NCI-H2227 treated with DMSO at 0.1 percent for 48 hours (cell line): ENCODE measurements around the gene ACSS3.
"Not testable (repeated sequence)": the region's sequence is repeated elsewhere in the genome, so short reads cannot be mapped to it uniquely, and the experiment has no call there.

Experiments used
- DNase-seq: peaks from one replicate; lab custom pipeline; 2025; lab: John Stamatoyannopoulos, UW

The ACSS3 gene, protein sequence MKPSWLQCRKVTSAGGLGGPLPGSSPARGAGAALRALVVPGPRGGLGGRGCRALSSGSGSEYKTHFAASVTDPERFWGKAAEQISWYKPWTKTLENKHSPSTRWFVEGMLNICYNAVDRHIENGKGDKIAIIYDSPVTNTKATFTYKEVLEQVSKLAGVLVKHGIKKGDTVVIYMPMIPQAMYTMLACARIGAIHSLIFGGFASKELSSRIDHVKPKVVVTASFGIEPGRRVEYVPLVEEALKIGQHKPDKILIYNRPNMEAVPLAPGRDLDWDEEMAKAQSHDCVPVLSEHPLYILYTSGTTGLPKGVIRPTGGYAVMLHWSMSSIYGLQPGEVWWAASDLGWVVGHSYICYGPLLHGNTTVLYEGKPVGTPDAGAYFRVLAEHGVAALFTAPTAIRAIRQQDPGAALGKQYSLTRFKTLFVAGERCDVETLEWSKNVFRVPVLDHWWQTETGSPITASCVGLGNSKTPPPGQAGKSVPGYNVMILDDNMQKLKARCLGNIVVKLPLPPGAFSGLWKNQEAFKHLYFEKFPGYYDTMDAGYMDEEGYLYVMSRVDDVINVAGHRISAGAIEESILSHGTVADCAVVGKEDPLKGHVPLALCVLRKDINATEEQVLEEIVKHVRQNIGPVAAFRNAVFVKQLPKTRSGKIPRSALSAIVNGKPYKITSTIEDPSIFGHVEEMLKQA

DNA sequence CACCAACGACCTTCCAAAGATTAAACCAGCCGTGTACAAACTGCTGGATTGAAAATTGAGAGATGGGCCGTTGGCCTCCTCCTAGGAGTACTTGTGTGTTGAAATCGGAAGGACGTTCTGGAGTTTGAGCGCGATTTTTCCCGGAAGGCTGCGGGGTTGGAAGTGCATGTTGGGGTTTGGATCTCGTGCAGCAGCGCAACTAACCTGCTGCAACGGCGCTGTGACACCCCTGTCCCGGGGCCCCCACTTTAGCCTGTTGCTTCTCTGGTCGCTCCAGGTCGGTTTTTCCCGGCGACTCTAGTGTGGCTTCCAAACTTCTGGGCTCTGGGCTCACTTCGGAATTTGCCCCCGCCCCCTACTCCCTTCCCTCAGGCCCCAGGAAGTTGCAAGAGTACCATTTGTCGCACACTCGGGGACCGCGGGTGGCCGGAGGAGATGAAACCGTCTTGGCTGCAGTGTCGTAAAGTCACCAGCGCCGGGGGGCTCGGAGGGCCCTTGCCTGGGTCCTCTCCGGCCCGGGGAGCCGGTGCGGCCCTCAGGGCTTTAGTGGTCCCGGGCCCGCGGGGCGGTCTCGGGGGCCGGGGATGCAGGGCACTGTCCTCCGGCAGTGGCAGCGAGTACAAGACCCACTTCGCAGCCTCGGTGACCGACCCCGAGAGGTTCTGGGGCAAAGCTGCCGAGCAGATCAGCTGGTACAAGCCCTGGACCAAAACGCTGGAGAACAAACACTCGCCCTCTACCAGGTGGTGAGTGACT, at the start of gene ACSS3:
Gene ACSS3 (plus strand): TSS at position 394 of the 756 bp plus-strand sequence. CDS start 42 bp downstream, at position 436.
- no peak for DNase-seq

DNA sequence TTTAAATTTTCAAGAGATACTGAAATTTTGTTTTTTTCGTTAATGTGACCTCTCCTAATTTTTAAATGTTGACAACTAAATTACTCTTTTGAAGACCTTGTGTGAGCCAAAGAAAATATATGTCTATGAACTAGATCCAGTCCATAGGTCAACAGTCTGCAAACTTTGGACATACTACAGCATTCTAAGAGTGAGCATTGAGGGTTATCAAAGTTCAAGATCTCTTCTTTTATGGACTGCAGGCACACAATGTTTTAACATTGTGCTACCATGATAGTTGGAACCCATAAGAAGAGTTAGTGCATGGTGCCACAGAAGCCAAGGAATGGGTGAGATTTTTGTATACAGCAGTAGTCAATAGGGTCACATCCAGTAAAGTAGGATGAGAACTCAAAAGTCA, 43.0 kb upstream of the ACSS3 start:
- DNase-seq, result no peak

DNA sequence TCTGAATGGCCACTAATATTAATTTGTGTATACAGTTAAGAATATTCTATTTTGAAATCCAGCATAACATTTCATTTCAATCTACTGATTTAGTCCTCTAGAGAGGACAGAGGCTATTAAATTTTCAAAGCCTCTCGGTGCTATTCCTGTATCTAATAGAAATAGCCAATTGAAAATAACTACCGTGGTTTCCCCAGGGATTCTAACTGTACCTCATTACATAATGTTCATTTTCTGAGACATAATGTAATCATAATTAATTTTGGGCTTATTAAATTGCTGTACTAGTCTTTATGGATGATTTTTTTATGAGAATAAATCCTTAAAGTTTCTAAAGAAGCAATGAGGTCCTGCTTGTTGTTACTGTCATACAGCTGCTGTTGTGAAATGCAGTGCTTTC, 38.6 kb upstream of the ACSS3 start:
- no peak for DNase-seq

DNA sequence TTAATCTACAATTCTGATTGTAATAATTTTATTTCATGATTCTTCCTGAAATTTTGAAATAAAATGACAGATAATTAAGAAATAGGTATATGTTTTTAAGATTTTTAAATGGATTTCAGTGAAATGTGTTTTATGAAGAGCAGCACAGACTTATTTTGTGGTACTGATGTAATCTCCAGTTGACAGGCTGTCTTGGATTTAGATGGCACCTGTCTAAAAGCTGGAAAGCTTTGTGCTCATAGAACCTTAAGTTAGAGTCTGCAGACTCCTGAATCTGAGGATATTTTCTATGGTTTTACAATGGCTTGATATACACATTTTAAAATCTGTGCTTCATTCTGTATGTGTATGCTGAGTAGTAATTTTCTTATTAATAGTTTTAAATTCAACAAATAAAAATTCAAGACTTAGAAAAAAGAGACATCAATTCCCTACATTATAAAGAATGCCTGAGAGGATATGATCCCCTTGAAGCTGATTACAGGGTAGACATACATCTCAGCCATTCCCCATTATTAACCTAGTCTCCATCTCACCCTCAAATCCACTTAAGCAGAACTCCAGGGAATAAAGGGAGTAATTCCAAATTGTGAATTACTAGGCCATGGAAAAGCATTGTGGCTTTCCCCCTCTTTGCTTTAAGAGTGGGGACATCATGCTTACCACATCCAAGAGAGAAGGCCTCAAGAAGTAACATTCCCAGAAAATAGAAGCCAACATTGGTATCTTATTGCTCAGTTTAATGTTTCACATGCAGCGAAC, 33.7 kb upstream of the ACSS3 start:
- peak; percentile 93 for DNase-seq

DNA sequence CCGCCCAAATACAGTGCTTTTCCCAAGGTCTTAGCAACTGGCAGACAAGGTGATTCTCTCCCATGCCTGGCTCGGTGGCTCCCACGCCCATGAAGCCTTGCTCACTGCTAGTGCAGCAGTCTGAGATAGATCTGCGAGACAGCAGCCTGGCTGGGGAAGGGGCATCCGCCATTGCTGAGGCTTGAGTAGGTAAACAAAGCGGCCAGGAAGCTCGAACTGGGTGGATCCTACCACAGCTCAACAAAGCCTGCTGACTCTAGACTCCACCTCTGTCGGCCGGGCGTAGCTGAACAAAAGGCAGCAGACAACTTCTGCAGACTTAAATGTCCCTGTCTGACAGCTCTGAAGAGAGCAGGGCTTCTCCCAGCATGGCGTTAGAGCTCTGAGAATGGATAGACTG, 12.9 kb upstream of the ACSS3 start:
- DNase-seq, result not testable (repeated sequence)

DNA sequence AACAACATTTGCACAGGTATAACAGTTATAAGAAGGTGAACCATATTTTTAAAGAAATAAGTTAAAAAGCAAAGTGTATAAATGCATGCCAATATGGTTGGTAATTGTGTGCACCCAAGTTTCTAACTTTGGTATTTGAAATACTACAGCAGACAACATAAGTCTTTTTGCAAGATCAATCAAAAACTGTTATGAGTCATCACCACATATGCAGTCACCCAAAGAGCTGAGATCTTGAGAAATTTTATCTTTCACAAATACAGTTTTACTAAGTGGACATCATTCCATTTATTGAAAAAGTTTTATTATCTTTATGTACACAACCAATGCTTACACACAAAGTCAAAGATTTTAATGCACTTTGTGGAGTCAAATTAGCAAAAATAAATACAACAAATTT, 7.0 kb upstream of the ACSS3 start:
- DNase-seq, result no peak

DNA sequence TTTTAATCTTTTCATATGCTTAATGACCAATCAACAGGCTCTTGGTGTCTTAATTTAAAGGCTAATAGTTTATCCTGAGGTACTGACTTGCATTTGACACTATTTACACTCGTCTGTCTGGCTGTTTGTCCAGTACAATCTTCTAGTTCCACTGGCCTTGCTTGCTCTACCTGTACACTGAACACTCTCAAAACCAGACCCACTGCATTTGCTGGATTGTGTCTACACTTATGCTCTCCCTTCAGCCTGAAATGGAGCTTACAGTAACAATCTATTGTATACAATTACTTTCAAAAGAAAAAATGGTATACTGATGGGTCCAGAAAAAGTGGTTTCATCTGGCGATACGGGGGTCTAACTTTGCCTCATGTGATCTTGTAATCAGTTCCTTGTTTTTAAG, 2.3 kb upstream of the ACSS3 start:
- DNase-seq, result no peak

DNA sequence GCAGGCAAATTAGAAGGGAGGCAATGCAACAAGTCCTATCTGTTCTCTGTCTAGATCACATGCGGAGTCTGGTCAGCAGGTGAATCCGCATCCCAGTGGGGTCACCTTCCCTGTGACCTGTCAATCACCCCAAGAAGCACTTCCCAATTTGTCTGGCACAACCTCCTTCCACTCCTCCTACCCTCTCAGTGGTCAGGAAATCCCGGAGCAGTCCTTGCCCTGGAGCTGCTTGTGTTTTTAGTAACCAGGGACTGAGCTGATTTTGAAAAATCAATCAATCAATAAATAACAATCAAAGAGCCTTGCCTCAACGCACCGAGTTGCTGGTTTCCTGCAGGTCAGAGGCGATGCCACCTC, 572 bp upstream of the ACSS3 start:
- no peak for DNase-seq

DNA sequence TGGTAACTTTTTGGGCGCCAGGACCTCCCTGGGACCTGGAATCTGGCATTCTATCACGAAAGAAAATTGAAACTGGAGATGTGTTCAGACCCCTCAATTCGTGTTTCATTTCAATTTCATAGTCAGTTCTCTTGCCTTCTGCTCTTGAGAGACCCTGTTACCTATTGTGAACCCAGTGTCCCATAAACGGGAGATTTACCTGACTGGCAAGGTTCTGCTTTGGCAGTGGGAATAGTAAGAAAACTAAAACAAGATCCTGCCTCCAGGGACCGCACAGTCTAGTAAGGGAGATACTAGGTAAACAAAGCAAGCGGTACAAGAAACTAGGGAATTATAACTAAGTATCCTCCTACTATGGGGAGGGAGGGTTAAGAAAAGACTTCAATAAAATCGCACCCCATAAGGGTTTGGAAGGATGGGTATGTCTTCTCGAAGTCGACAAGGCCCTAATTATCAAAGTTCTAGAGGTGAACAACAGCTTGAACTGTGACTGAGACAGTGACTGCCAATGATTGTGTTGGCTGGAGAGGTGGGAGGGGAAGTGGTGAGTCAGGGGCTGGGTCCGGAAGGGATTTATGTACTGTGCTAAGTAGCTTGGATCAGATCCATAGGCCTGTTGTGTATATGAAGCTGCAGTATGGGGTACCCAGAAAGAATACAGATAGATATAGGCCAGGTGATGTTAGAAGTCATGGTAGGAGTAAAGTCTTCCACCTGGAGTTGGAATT, 754 bp downstream of the ACSS3 start:
- no peak for DNase-seq

DNA sequence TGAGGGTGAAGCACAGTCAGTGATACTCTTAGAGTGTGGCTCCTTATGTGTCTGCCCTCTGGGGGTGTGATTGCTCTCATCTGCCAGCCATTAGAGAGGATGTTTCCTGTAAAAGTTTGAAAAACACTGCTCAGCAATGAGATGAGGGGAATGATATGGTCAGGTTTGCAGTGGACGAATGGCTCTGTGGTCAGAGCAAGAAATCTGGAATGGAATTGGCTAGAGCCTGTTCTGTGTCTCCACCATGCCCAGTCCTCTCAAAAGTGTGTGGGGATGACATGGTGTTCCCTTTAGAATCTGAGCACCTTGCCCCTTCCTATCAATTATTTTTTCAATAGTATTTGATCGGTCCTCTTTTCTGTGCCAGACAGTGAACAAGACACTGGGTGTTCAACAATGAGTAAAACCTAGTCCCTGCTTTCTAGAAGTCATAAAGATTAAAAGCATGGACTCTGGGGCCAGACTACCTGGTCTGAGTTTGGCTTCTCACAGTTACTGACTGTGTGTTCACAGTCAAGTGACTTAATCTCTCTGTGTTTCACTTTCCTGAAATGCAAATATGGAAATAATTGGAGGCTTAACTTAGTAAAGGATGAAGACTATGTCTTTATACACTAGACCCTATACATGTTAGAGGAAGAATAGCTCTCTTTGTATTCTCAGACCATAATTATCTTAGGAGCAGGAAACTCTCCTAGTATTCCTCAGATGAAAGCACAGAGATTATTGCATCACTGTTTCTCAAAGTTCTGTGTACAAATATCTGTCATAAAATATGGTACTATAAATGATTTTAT, 1.6 kb downstream of the ACSS3 start:
- no peak for DNase-seq

DNA sequence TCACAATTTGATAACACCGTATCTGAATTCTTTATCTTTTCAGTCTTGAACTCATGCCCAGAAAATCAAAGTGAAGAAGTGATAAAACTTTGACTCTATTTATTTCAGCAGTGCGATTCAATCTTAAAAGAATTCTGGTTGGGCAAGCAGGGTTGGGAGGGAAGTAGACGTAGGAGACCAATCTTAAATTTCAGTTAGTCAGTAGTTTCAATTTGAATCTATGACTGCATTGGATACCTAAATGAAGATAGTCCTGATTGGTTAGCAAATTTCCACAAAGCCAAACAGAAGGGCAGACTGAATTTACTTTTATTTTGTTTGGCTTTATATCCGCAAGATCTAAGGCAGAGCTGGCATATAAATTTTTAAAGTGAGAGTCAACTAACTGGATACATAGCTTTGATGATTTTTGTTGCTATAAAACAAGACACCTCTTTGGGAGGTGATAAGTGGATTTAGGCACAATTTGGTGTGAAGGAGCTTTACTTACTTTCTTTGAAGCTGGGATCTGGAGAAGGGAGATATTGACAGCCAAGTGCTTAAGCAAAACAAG, 2.6 kb downstream of the ACSS3 start:
- DNase-seq, result no peak

DNA sequence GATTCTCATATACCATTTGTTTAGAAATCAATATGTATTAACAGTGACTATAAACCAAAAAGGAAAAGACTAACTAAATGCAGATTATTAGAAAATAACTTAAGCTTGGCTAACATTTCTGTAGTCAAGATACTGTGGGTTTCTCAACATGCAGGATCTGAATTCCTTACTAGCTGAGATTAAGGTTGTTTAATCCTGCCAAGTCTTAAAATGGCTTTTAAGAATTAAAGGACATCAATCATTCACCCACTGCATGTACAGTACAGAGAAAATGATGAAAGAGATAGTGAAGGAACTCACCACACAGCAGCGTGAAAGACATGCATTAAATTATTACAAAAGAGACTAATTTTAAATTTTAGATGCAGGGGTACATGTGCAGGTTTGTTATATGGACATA, 3.8 kb downstream of the ACSS3 start:
- no peak for DNase-seq

DNA sequence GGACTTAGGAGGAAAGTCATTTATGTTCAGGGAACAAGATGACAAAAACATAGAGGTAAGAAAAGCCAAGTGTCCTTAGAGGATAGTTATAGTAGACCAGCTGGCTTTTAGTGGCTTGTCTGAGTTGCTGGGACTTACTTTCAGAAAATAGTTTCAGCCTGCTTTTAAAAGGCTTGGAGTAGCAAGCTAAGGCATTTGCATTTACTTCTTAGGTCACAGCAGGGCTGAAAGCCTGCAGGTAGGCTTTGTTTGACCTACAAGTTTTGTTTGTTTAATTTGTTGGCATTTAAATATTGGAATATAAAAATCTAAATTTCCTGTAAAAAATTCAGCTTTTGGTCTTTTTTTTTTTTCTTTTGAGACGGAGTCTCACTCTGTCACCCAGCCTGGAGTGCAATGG, 5.1 kb downstream of the ACSS3 start:
- no peak for DNase-seq

DNA sequence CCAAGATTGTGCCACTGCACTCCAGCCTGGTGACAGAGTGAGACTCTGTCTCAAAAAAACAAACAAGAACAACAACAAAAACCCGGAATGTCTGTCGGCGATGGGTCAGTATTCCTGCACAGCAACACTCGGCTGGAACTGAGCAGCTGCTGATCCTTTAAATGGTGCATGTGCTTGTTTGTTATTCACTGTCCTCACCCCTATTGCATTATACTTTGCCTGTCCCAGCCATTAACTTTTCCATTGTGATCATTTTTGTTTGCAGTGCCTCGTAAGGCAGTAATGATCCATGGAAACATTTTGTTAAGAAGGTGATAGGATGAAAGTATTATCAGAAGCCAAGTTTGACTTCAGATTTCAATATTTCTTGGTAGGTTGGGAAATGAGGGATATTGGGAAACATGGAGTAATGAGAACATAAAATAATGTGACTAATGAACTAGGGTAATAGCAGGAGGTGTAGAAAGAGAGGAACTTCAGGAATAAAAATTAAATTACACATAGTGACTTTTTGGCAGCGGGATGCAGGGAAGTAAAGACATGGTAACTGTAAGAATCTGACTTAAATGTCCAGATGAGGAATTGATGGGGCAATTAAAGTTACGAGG, 6.1 kb downstream of the ACSS3 start:
- DNase-seq, result no peak

DNA sequence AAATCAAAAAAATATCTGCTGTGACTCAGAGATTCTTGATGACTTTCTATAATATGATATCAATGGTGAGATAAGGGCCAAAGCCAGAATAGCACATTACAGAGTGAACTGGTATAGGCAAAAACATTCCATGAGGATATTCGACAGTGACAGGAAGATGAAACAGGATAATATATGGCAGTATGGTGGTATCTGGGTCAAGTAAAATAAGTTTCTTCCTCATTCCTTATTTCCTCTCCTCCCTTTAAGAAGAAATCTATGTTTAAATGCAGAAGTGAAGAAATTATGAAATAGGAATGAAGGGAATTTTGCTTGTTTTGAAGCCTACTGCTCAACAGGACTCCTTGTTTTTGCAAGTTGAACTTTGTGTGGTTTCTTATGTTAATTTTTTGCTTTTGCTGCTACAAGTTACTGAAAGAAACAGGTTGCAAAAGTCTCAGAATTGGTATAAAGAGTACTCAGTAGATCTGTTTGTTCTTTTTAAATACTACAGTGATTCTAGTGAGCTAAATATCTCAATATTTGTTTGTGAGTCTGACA, 7.0 kb downstream of the ACSS3 start:
- DNase-seq, result no peak

DNA sequence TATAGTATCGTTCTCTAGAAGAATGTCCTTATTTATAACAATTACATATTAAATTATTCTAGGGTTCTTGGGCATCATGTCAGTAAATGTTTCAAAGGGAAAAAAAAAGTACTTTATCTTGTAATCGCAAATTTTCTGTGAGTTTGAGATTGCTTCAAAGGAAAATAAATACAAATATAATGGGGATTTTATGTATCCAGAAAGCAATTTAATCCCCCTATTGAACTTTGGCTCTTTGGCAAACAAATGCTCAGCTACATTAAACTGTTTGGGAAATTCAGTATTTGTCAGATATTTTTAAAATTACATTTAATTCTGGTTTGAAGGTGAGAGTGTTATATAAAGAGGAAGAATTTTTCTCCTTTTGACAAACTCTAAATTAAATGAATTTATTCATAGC, 8.0 kb downstream of the ACSS3 start:
- DNase-seq, result no peak

DNA sequence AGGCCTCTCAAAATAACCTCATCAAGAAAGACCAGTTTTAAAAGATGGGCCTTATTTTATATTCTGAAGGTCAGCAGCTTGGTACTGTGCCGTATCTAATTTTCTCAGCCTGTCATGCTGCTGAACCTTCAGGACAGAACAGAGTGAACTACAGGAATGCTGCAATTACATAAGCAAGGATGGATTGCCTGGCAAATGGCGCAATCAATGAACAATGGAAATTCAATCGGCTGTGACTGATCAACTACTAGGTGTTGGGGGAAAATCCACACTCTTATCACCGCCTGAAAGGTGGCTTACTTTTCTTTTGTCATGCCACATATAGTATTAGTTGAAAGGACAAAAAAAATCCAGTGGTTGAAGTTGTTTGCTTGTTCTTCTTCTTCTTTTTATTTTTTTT, 8.5 kb downstream of the ACSS3 start:
- DNase-seq, result no peak

DNA sequence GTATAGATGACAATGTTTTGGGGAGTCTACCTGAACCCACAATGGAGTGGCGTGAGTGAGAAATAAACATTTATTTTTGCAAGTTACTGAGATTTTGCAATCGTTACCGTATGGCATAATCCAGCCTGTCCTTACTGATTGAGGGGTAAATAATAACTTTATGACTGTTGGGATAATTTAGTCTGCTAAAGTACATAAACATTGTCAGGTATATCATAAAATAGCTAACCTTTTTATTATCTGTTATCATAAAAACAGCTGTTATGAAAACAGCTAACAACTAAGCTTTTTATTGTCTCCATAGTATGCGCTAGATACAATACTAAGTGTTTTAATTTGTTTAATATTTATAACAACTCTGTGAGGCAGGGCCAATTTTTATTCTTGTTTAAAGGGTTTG, 10.3 kb downstream of the ACSS3 start:
- no peak for DNase-seq

DNA sequence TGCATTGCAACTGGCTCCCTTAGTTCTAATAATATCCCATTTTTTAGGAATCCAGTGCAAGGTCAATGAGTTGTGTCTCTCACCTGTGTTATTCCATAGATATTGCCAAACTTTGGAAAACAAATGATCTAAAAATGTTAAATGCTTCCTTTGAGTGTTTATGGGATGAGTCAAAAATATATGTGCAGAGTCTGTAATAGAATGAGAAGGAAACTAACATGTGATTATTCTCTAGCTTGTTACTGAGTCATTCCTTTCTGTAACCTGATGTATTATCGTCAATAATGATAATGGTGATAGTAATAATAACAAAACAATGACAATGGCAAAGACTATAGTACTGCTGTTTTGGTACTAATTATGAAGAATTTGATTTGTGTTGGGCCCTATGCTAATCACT, 11.5 kb downstream of the ACSS3 start:
- DNase-seq, result no peak

DNA sequence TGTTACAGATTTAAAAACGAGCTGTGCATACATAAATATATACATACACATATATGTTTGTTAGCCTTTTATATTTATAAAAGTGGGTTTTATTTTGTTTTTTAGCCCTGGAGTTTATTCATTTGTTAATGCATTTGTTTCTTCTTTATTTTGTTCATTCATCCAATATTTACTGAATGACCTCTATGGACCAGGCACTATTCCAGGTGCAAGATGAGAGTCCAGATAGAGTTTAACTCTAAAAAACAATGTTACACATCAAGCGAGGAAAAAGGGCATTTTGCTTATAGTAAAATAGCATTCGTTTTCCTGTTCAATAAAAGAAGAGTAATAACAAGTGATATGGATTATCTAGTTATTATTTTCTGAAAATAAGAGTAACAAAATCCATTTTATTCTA, 14.2 kb downstream of the ACSS3 start:
- DNase-seq, result no peak
